Erythroblast (primary cell): ENCODE measurements around the gene HSD17B1.

Experiments used
- GATA1 ChIP-seq: IDR thresholded peaks from 2 replicates; pipeline ENCODE4 v1.6.1; 2011; ENCODE audit warnings: low read depth, mild to moderate bottlenecking, control low read depth, low read length, moderate library complexity
- POLR2A ChIP-seq: IDR thresholded peaks from 2 replicates; pipeline ENCODE4 v1.6.1; 2011; ENCODE audit warnings: mild to moderate bottlenecking, low read length

DNA sequence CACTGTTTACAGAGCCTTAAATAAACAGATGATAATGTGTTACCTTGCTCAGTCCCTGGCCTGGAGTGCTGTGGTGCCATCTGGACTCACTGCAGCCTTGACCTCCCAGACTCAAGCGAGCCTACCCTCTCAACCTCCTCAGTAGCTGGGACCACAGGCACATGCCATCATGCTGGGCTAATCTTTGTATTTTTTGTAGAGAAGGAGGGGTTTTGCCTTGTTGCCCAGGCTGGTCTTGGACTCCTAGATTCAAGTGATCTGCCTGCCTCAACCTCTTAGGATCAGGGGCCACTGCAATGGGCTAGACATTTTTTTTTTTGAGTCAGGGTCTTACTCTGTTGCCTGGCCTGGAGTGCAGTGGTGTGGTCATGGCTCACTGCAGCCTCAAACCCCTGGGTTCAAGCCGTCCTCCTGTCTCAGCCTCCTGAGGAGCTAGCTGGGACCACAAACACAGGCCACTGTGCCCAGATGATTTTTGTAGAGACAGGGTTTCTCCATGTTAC, 21.7 kb upstream of the HSD17B1 start:
- TF ChIP-seq POLR2A (no peak), GATA1 (no peak)
